Activated CD8-positive, alpha-beta memory T cell treated with anti-CD3 and anti-CD28 coated beads, Interleukin-2, amount 50 U/mL, for 1 hour (primary cell): Measurements from ENCODE around the gene SEMA6C.
"Not testable (repeated sequence)": the region's sequence is repeated elsewhere in the genome, so short reads cannot be mapped to it uniquely, and the experiment has no call there.

Experiments
- DNase-seq: peaks from one replicate; pipeline ENCODE4 v3.0.0-alpha.2; 2020; ENCODE audit errors: extremely low read depth

The SEMA6C gene

GRCh38 chr1:151128800-151129199, 17.6 kb downstream of the SEMA6C start:
- no peak for DNase-seq

GRCh38 chr1:151124763-151125403, 21.5 kb downstream of the SEMA6C start:
- DNase-seq = no peak

- no peak for DNase-seq
Measured at GRCh38 chr1:151113877-151114276, 32.6 kb downstream of the SEMA6C start.

- no peak for DNase-seq
Measured at GRCh38 chr1:151108331-151108730, 38.1 kb downstream of the SEMA6C start.

GRCh38 chr1:151106894-151107293, 39.5 kb downstream of the SEMA6C start:
- no peak for DNase-seq

GRCh38 chr1:151104630-151105029, 41.8 kb downstream of the SEMA6C start:
- no peak for DNase-seq

- DNase-seq = no peak
Measured at GRCh38 chr1:151098126-151098525, 48.3 kb downstream of the SEMA6C start.

- DNase-seq = not testable (repeated sequence)
Measured at GRCh38 chr1:151097426-151097825, 49.0 kb downstream of the SEMA6C start.

GRCh38 chr1:151085953-151086559, 60.4 kb downstream of the SEMA6C start:
- no peak for DNase-seq
